Measurements from ENCODE around the gene STAM2.
"Not testable (repeated sequence)": the region's sequence is repeated elsewhere in the genome, so short reads cannot be mapped to it uniquely, and the experiment has no call there.

The STAM2 gene

GRCh38 chr2:152171718-152172117 is 3.8 kb downstream of the STAM2 start:
- DNase-seq: no peak

GRCh38 chr2:152169158-152169557 is 6.4 kb downstream of the STAM2 start:
- not testable (repeated sequence) for DNase-seq

- not testable (repeated sequence) for DNase-seq
Observed at GRCh38 chr2:152167470-152167869, 8.1 kb downstream of the STAM2 start.

- DNase-seq: no peak
Observed at GRCh38 chr2:152167065-152167464, 8.5 kb downstream of the STAM2 start.

GRCh38 chr2:152166633-152167032 is 8.9 kb downstream of the STAM2 start:
- no peak for DNase-seq

GRCh38 chr2:152165780-152166179 is 9.8 kb downstream of the STAM2 start:
- no peak for DNase-seq

- DNase-seq: no peak
Observed at GRCh38 chr2:152165306-152165705, 10.3 kb downstream of the STAM2 start.

GRCh38 chr2:152163669-152164068 is 11.9 kb downstream of the STAM2 start:
- DNase-seq: not testable (repeated sequence)

- DNase-seq: no peak
Observed at GRCh38 chr2:152162141-152162540, 13.4 kb downstream of the STAM2 start.

GRCh38 chr2:152161598-152161997 is 14.0 kb downstream of the STAM2 start:
- no peak for DNase-seq

- not testable (repeated sequence) for DNase-seq
Observed at GRCh38 chr2:152160378-152160777, 15.2 kb downstream of the STAM2 start.

- no peak for DNase-seq
Observed at GRCh38 chr2:152157253-152157652, 18.3 kb downstream of the STAM2 start.

- DNase-seq: no peak
Observed at GRCh38 chr2:152155209-152155608, 20.4 kb downstream of the STAM2 start.

- DNase-seq: no peak
Observed at GRCh38 chr2:152154462-152154861, 21.1 kb downstream of the STAM2 start.

GRCh38 chr2:152134488-152135280 is 40.9 kb downstream of the STAM2 start:
- DNase-seq: no peak

GRCh38 chr2:152132306-152132705 is 43.3 kb downstream of the STAM2 start:
- DNase-seq: no peak

GRCh38 chr2:152127628-152128027 is 47.9 kb downstream of the STAM2 start:
- DNase-seq: no peak

GRCh38 chr2:152126664-152127063 is 48.9 kb downstream of the STAM2 start:
- DNase-seq: no peak

GRCh38 chr2:152122161-152122560 is 53.4 kb downstream of the STAM2 start:
- no peak for DNase-seq

GRCh38 chr2:152120430-152120829 is 55.1 kb downstream of the STAM2 start:
- DNase-seq: no peak

- DNase-seq: no peak
Observed at GRCh38 chr2:152115952-152116351, 59.6 kb downstream of the STAM2 start.

GRCh38 chr2:152114366-152114765 is 61.2 kb downstream of the STAM2 start:
- no peak for DNase-seq

- DNase-seq: not testable (repeated sequence)
Observed at GRCh38 chr2:152107140-152107539, 68.4 kb downstream of the STAM2 start.

- DNase-seq: no peak
Observed at GRCh38 chr2:152106464-152106863, 69.1 kb downstream of the STAM2 start.

- DNase-seq: no peak
Observed at GRCh38 chr2:152103271-152103670, 72.3 kb downstream of the STAM2 start.
